GM12878 (cell line): ENCODE results near the gene RHEB. TPM values are rescaled to one million over a fixed set of nuclear protein-coding genes. Genes with fewer than 3 reads are reported as not detected.

Source experiments
- ATF2 ChIP-seq: IDR thresholded peaks from 2 replicates; pipeline ENCODE4 v1.6.1; 2012; ENCODE audit warnings: low read length, inconsistent platforms
- BRCA1 ChIP-seq: IDR thresholded peaks from 2 replicates; pipeline ENCODE4 v1.6.1; 2011; ENCODE audit warnings: low read depth, low read length, improper control_type of control experiment
- CBFB ChIP-seq: IDR thresholded peaks from 2 replicates; pipeline ENCODE4 v1.6.1; 2016; ENCODE audit warnings: antibody characterized with exemption, low read depth
- CBX5 ChIP-seq: sonication (generic); IDR thresholded peaks from 2 replicates; pipeline ENCODE4 v1.6.1; 2016; ENCODE audit warnings: low read depth, moderate library complexity, mild to moderate bottlenecking, inconsistent platforms
- EP300 ChIP-seq, 2 experiments: fragments of 150-350 bp in 1 of 2; IDR thresholded peaks; 2 replicates each; pipeline ENCODE4 v1.6.1; 2011 to 2012; ENCODE audit warnings: low read depth in 2 of 2, low read length in 2 of 2, borderline replicate concordance in 1 of 2, improper control_type of control experiment in 1 of 2, inconsistent platforms in 1 of 2; ENCODE audit not compliant: control insufficient read depth in 1 of 2
- NR2C2 ChIP-seq: IDR thresholded peaks from 2 replicates; pipeline ENCODE4 v1.6.1; 2011; ENCODE audit warnings: borderline replicate concordance, low read depth; ENCODE audit not compliant: control insufficient read depth, insufficient read length
- PAX5 ChIP-seq: IDR thresholded peaks from 2 replicates; pipeline ENCODE4 v1.6.1; 2011; ENCODE audit warnings: low read depth, low read length, borderline replicate concordance
- RELB ChIP-seq: fragments of 450-650 bp; IDR thresholded peaks from 2 replicates; pipeline ENCODE4 v1.6.1; 2017; ENCODE audit warnings: low read depth, mild to moderate bottlenecking, moderate library complexity
- RUNX3 ChIP-seq: IDR thresholded peaks from 2 replicates; pipeline ENCODE4 v1.6.1; 2012; ENCODE audit warnings: low read length, inconsistent platforms
- STAT3 ChIP-seq: IDR thresholded peaks from 2 replicates; pipeline ENCODE4 v1.6.1; 2011; ENCODE audit warnings: low read depth, low read length, improper control_type of control experiment
- SUZ12 ChIP-seq: fragments of 200-600 bp; sonication (generic); IDR thresholded peaks from one replicate; pipeline ENCODE4 v1.6.1; 2018; ENCODE audit warnings: antibody characterized with exemption, mild to moderate bottlenecking; ENCODE audit not compliant: unreplicated experiment
- WRNIP1 ChIP-seq: IDR thresholded peaks from 2 replicates; pipeline ENCODE4 v1.6.1; 2011; ENCODE audit warnings: low read depth, low read length, improper control_type of control experiment, borderline replicate concordance
- polyA plus RNA-seq, 11 experiments: library from polyadenylated mRNA; depleted of rRNA in 4 of 11; unstranded in 6 of 11; stranded (reverse) in 5 of 11; fragments of >200 nt; fragmentation: Nextera tagmentation in 4 of 11; fragmentation: Illumina TruSeq in 1 of 11; extraction: Ambion mirVana in 4 of 11; extraction: Trizol in 1 of 11; gene quantifications; 1 replicate in 1 of 11; 2 replicates in 10 of 11; pipeline versions ENCODE4 v1.2.1 to v1.2.3, GENCODE V29; 2011 to 2016; ENCODE audit warnings: inconsistent platforms in 2 of 11, missing spikeins in 2 of 11, low read depth in 1 of 11
- total RNA-seq, 4 experiments: library from RNA; depleted of rRNA in 3 of 4; stranded (reverse); fragments of >200 nt in 3 of 4; fragmentation: Illumina TruSeq in 1 of 4; extraction: Trizol in 1 of 4; gene quantifications; 2 replicates each; pipeline versions ENCODE4 v1.2.1 to v1.2.3, GENCODE V29; 2013 to 2021

Gene RHEB
- total and polyA plus RNA-seq, 10 of the 15 experiments (the other 5 are each of a cell fraction or from before 2014, with no cell fraction given) = 6.2 to 67.8 (median 38.0) TPM

GRCh38 chr7:151470711-151471110 lies 49.0 kb downstream of the RHEB start (continued):
- TF ChIP-seq ATF2 (no peak), EP300 (IDR thresholded peaks at IDR 0.05; ENCODE audit: borderline replicate concordance in 1 of 2, control insufficient read depth in 1 of 2, low read depth in 2 of 2, low read length in 2 of 2) (no peak), SUZ12 (no peak), WRNIP1 (no peak), BRCA1 (no peak), RUNX3 (no peak), CBX5 (no peak), PAX5 (no peak), CBFB (no peak), RELB (no peak), NR2C2 (no peak), STAT3 (no peak)
